ENCODE data around the gene PI3. TPM values are rescaled to one million over a fixed set of nuclear protein-coding genes. Genes with fewer than 3 reads are reported as not detected.

Gene PI3
- total RNA-seq, 1 donor from 2014 or later = not detected

- no peak for DNase-seq
These were observed 13.0 kb downstream of the PI3 start for GRCh38 chr20:45187693-45188092.

DNA sequence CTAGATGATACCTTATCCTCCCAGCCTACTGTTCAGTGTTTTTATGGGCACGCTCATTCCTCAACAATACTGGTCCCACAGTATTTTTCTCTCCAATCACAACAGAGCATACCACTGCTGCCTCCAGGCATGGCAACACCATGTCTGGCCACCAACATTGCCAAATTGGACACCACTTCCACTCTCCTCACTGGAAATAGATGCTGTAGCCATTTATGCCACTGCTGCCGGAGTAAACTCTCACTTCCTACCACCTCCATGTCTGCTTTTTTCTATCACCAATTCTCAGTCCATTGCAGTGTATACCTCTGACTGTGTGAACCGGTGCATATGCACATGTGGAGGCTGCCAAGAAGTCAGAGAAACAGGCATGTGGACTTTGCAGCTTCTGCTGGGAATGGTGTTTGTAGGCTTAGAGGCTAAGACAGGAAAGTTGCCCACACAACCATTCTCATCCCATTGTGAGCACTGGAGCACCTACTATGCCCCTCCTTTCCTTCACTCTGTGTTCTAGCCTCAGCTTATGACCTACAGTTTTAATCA is 14.4 kb downstream of the PI3 start:
- DNase-seq = no peak

- DNase-seq = no peak
These were observed 15.2 kb downstream of the PI3 start for GRCh38 chr20:45189861-45190260.

- DNase-seq = peak; percentile 9
These were observed 17.2 kb downstream of the PI3 start for GRCh38 chr20:45191926-45192325.

GRCh38 chr20:45193331-45193730 is 18.6 kb downstream of the PI3 start:
- peak; percentile 19 for DNase-seq

- no peak for DNase-seq
These were observed 32.0 kb downstream of the PI3 start, which contains the start of gene SEMG1 for GRCh38 chr20:45206725-45207124. Gene SEMG1 (plus strand): TSS chr20:45207033. CDS start chr20:45207054, 21 bp downstream.

DNA sequence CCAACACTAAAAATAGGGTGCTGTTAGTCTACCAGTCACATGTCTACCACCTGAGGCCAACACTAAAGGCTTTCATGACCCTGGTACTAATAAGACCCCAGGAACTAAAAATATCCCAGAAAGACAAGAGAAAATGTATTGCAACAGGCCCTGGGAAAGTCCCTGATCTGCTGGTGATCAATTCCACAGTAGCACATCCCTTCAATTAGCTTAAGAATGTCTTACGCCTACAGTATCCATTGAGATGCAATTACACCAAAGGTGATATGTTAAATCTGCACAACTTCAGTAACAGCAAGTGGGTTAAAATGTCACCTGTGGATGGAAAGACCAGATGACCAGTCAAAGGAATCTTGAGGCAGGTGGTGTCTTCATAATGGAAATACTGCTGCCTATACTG is 35.2 kb downstream of the PI3 start:
- DNase-seq = no peak

GRCh38 chr20:45211569-45212474 is 37.1 kb downstream of the PI3 start:
- DNase-seq = no peak

DNA sequence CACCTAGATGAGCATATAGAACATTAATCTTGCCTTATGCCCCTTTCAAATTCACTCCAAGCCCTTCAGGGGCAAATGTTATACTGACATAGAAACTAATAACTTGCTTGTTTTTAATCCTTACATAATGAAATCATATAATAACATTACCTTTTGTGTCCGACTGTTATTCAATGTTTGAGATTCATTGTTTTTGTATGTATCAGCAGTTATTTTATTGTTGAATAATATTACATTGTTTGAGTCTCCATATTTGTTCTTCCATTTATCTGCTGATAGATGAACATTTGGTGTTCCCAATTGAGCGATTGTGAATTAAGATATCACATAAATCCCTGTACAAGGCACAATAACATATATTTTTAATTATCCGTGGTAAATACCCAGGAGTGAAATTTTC is 38.1 kb downstream of the PI3 start:
- DNase-seq = no peak

DNA sequence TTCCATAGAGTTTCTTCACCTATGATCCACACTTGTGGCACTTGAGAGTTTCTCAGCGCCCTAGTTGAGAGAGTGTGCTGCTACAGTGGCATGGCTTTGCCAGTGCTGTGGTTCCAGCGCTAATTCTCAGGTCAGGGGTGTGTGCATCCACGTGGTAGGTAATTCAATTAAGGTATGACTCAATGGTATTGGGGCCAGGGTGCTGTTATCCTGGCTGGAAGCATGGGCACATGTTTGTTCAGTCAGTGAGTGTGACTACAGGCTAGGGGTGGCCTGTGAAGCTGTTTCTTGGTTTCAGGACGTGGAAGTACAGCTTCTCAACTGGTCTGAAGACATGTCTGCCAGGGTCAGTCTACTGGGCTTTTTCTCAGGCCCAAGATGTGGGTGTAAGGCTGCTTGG is 43.4 kb downstream of the PI3 start:
- no peak for DNase-seq

GRCh38 chr20:45218636-45219035 is 43.9 kb downstream of the PI3 start:
- DNase-seq = no peak

DNA sequence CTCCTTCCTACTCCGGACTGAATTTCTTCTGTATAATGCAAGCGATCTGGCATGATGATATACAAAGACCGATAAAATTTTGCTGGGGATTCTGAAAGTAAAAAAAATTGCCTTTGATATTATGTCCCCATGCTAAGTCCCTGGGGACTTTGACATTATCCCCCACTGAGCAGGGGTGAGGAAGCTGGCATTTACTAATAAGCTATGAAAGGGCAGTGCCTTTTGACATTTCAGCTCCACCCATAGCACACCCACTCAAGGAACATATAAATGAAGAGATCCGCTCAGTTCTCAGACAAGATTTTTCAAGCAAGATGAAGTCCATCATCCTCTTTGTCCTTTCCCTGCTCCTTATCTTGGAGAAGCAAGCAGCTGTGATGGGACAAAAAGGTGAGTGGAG is 46.4 kb downstream of the PI3 start, which contains the start of gene SEMG2:
TSS of gene SEMG2 (plus strand) at position 298 of the 400 bp plus-strand sequence. CDS start at position 315, 17 bp downstream.
- no peak for DNase-seq

DNA sequence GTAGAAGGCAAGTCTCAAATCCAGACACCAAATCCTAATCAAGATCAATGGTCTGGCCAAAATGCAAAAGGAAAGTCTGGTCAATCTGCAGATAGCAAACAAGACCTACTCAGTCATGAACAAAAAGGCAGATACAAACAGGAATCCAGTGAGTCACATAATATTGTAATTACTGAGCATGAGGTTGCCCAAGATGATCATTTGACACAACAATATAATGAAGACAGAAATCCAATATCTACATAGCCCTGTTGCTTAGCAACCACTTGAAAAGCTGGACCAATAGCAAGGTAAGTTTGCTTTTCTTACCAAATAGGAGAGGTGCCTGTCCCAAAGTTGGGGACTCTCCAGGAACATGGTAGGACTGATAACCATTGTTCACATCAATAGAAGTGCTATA is 48.4 kb downstream of the PI3 start:
- DNase-seq = no peak

Other genes with a start within 250 kb of the PI3 start
- gene TOMM34, start 214.5 kb upstream of the PI3 start, total RNA-seq = 5.0 TPM
- 56.6 TPM for gene STK4, start 208.4 kb upstream of the PI3 start, total RNA-seq
- gene KCNS1, start 73.8 kb upstream of the PI3 start, total RNA-seq = 2.7 TPM
- not detected for gene WFDC5, start 59.7 kb upstream of the PI3 start, total RNA-seq
- gene WFDC12, start 50.4 kb upstream of the PI3 start, total RNA-seq = not detected
- gene SEMG1, start 32.1 kb downstream of the PI3 start, total RNA-seq = not detected
- gene SEMG2, start 46.5 kb downstream of the PI3 start, total RNA-seq = not detected
- not detected for gene SLPI, start 79.7 kb downstream of the PI3 start, total RNA-seq
- gene RBPJL, start 131.9 kb downstream of the PI3 start, total RNA-seq = not detected
- not detected for gene MATN4, start 133.4 kb downstream of the PI3 start, total RNA-seq
- 1.9 TPM for gene SDC4, start 173.5 kb downstream of the PI3 start, total RNA-seq
- 23.4 TPM for gene SYS1, start 188.3 kb downstream of the PI3 start, total RNA-seq
- gene TP53TG5, start 203.4 kb downstream of the PI3 start, total RNA-seq = not detected
- 5.9 TPM for gene DBNDD2, start 233.4 kb downstream of the PI3 start, total RNA-seq
- gene PIGT, start 241.2 kb downstream of the PI3 start, total RNA-seq = 12.0 TPM